ENCODE measurements around the gene SLC31A1. TPM values are rescaled to one million over a fixed set of nuclear protein-coding genes. Genes with fewer than 3 reads are reported as not detected.
A peak's percentile ranks its signal among the peaks of the same experiment; 100 is the strongest.
"Not testable (repeated sequence)": the region's sequence is repeated elsewhere in the genome, so short reads cannot be mapped to it uniquely, and the experiment has no call there.

Gene SLC31A1
- total and polyA plus RNA-seq, 8 donors = 2.5 to 16.1 (median 10.5) TPM

DNA sequence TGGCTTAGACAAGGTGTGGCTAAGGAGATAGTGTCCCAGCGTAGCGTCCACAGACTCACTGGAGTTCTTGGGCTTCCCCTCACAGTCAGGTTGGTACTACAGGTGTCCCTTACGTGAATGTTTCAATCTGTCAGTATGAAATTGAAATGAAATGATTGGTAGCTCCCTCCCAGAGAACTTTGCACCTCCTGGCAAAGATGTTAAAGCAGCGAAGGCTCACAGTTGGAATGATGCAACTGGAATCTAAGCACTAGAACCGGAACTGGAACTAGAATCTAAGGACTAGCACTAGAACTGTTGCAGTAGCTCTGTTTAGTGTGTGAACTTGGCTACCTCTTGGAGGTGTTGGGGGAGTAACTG lies 1.1 kb downstream of the SLC31A1 start:
- H3K36me3 ChIP-seq = no peaks in the 10 kb centered on the region
- no peaks in the 10 kb centered on the region for H3K9me3 ChIP-seq
- H3K27ac ChIP-seq = peak overlapping the region in 1 of 4 donors; percentile 86
- peaks cover 4 to 27% (median 16%) of the 10 kb centered on the region in 3 donors for H3K4me1 ChIP-seq
- intact Hi-C loops (cut with DNase I) = no loop called here
- TF ChIP-seq, protein P1, sequence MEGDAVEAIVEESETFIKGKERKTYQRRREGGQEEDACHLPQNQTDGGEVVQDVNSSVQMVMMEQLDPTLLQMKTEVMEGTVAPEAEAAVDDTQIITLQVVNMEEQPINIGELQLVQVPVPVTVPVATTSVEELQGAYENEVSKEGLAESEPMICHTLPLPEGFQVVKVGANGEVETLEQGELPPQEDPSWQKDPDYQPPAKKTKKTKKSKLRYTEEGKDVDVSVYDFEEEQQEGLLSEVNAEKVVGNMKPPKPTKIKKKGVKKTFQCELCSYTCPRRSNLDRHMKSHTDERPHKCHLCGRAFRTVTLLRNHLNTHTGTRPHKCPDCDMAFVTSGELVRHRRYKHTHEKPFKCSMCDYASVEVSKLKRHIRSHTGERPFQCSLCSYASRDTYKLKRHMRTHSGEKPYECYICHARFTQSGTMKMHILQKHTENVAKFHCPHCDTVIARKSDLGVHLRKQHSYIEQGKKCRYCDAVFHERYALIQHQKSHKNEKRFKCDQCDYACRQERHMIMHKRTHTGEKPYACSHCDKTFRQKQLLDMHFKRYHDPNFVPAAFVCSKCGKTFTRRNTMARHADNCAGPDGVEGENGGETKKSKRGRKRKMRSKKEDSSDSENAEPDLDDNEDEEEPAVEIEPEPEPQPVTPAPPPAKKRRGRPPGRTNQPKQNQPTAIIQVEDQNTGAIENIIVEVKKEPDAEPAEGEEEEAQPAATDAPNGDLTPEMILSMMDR (IDR thresholded peaks at IDR 0.05) = no peak
- H3K27me3 ChIP-seq = no peaks in the 10 kb centered on the region
- 14 to 15% methylated on average over 5 of the region's 5 CpGs for WGBS, 2 donors
- peak overlapping the region in 3 of 4 donors; percentile 56 to 68 (median 67) for H3K4me3 ChIP-seq
- DNase-seq = peak in 2 of 6 donors; percentile 4 to 18
- no peak for FAIRE-seq
- ATAC-seq = peak in 2 of 4 donors; percentile 2 to 14

- H3K36me3 ChIP-seq = no peaks in the 10 kb centered on the region
- WGBS, 2 donors = 82 to 92% methylated on average over 2 of the region's 2 CpGs
- DNase-seq (no peak), FAIRE-seq (no peak), ATAC-seq (no peak)
- H3K27ac ChIP-seq = no peak overlapping the region
- H3K4me3 ChIP-seq = no peak overlapping the region
- peaks cover 4 to 24% (median 24%) of the 10 kb centered on the region in 3 donors for H3K4me1 ChIP-seq
- no peaks in the 10 kb centered on the region for H3K27me3 ChIP-seq
- intact Hi-C loops (cut with DNase I) = no loop called here
- H3K9me3 ChIP-seq = no peaks in the 10 kb centered on the region
- TF ChIP-seq, protein P1 (IDR thresholded peaks at IDR 0.05) = no peak
These were observed 2.6 kb downstream of the SLC31A1 start for GRCh38 chr9:113223963-113224362.

DNA sequence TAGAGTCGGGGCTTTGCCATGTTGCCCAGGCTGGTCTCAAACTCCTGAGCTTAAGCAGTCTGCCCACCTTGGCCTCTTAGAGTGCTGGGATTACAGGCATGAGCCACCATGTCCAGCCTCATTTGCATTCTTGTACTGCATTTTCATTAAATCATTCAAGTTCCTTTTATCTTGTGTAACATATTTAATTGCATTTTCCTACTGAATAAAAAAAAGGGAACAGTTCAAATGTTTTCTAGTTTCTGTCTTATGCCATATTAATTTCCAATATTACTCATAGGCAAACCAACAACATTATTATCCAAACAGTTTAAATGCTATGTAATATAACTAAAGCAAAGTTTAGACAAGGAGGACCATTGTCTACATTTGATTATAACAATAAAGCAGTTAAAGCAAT lies 6.1 kb downstream of the SLC31A1 start:
- intact Hi-C loops (cut with DNase I) = no loop called here
- Histone ChIP-seq H3K4me3 (no peak overlapping the region), H3K27ac (no peak overlapping the region), H3K36me3 (no peaks in the 10 kb centered on the region), H3K9me3 (no peaks in the 10 kb centered on the region), H3K4me1 (peaks cover 0 to 16% (median 8%) of the 10 kb centered on the region in 3 donors), H3K27me3 (no peaks in the 10 kb centered on the region)
- 52 to 84% methylated on average over 1 of the region's 1 CpG for WGBS, 2 donors
- FAIRE-seq = no peak
- ATAC-seq = no peak
- DNase-seq = no peak
- TF ChIP-seq, protein P1 (IDR thresholded peaks at IDR 0.05) = no peak

DNA sequence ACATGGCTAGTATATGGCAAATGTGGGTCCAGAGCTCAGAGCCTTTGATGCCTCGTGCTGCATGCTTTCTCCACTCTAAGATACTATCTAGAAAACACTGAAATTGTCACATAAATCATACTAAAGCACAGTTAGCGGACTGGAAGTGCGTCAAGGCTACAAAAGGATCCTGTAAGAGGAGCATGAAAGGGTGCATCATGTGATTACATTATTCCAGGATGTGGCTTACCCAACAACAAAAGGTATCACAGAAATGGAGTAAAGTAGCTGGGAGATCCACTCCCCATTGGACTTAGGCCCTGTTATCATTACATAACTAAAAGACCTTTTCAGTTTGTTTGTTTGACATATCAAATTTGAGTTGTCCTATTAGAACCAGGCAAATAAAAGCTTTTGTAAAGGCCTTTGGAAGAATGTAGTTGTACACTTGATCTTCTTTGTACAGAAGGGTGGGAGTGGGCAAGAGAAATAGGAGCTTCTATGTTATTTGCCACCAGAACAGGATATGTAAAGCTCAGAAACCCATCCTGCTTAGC lies 6.9 kb downstream of the SLC31A1 start:
- ATAC-seq = peak in 1 of 4 donors; percentile 46
- Histone ChIP-seq H3K4me3 (no peak overlapping the region), H3K4me1 (peaks cover 0 to 14% (median 6%) of the 10 kb centered on the region in 3 donors), H3K36me3 (no peaks in the 10 kb centered on the region), H3K9me3 (no peaks in the 10 kb centered on the region), H3K27ac (no peak overlapping the region), H3K27me3 (no peaks in the 10 kb centered on the region)
- 56 to 61% methylated on average over 3 of the region's 3 CpGs for WGBS, 2 donors
- intact Hi-C loops (cut with DNase I) = no loop called here
- TF ChIP-seq, protein P1 (IDR thresholded peaks at IDR 0.05) = no peak
- no peak for FAIRE-seq
- DNase-seq = no peak

GRCh38 chr9:113231701-113232100 lies 10.4 kb downstream of the SLC31A1 start:
- intact Hi-C loops (cut with DNase I) = no loop called here
- no peaks in the 10 kb centered on the region for H3K9me3 ChIP-seq
- FAIRE-seq (no peak), DNase-seq (no peak), ATAC-seq (no peak)
- WGBS, 2 donors = 93 to 97% methylated on average over 2 of the region's 2 CpGs
- H3K36me3 ChIP-seq = no peaks in the 10 kb centered on the region
- peaks cover 0 to 15% (median 12%) of the 10 kb centered on the region in 3 donors for H3K4me1 ChIP-seq
- no peak overlapping the region for H3K27ac ChIP-seq
- no peaks in the 10 kb centered on the region for H3K27me3 ChIP-seq
- TF ChIP-seq, protein P1 (IDR thresholded peaks at IDR 0.05) = no peak
- no peak overlapping the region for H3K4me3 ChIP-seq

DNA sequence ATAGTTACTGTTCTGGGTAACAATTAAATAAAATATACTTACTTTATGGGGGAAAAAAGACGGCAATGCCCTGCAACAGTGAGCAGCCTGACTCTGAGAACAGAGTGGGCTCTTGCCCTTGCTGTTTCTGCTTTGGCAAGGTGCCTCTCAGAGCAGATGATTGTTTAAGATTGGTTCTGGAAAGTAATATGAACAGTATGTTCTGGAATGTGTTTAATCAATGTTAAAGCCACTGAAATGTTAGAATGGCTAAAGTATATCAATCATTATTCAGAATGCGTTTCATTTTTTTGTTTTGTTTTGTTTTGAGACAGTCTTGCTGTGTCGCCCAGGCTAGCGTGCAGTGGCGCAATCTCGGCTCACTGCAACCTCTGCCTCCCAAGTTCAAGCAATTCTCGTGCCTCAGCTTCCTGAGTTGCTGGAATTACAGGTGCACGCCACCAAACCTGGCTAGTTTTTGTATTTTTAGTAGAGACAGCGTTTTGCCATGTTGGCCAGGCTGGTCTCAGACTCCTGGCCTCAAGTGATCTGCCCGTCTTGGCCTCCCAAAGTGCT lies 14.4 kb downstream of the SLC31A1 start:
- H3K9me3 ChIP-seq; DNase-seq; FAIRE-seq; H3K4me3 ChIP-seq; H3K36me3 ChIP-seq; H3K27me3 ChIP-seq; intact Hi-C loops (cut with DNase I): not testable (repeated sequence)
- WGBS, 2 donors = 71 to 76% methylated on average over 10 of the region's 10 CpGs
- peaks cover 0 to 12% (median 7%) of the 10 kb centered on the region in 3 donors for H3K4me1 ChIP-seq
- peak overlapping the region in 1 of 4 donors; percentile 42 for H3K27ac ChIP-seq
- peak in 1 of 4 donors; percentile 44 for ATAC-seq
